ENCODE results near the gene MCL1.
"Not testable (repeated sequence)": the region's sequence is repeated elsewhere in the genome, so short reads cannot be mapped to it uniquely, and the experiment has no call there.

MCL1 gene

DNA sequence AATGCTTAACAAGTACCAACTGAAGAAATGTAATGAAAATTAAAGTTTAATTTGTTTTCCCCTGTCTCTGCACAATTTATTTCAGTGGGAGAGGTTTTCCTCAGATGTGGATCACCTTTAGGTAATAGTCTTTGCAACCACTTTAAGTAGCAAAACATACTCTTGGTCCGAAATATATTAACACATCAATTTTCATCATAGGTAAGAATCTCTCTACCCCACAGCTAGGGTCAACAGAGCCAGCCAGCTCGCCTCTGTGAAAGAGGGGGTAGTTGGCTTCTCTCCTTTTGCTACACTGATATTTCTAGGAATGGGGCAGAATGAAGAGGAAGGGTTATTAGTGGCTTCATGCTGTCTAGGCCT, 24.8 kb upstream of the MCL1 start:
- no peak overlapping the region for H2AFZ ChIP-seq (ENCODE audit: low read length)
- TF ChIP-seq, protein P1, sequence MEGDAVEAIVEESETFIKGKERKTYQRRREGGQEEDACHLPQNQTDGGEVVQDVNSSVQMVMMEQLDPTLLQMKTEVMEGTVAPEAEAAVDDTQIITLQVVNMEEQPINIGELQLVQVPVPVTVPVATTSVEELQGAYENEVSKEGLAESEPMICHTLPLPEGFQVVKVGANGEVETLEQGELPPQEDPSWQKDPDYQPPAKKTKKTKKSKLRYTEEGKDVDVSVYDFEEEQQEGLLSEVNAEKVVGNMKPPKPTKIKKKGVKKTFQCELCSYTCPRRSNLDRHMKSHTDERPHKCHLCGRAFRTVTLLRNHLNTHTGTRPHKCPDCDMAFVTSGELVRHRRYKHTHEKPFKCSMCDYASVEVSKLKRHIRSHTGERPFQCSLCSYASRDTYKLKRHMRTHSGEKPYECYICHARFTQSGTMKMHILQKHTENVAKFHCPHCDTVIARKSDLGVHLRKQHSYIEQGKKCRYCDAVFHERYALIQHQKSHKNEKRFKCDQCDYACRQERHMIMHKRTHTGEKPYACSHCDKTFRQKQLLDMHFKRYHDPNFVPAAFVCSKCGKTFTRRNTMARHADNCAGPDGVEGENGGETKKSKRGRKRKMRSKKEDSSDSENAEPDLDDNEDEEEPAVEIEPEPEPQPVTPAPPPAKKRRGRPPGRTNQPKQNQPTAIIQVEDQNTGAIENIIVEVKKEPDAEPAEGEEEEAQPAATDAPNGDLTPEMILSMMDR (IDR thresholded peaks at IDR 0.05; ENCODE audit: low read length): no peak
- no peak for TF ChIP-seq EZH2 (IDR thresholded peaks at IDR 0.05; ENCODE audit: borderline replicate concordance, low read length)
- H3K4me2 ChIP-seq (ENCODE audit: low read length): no peak overlapping the region
- H3K27ac ChIP-seq (ENCODE audit: low read depth, low read length, poor library complexity, severe bottlenecking): no peak overlapping the region
- no peaks in the 10 kb centered on the region for H3K4me1 ChIP-seq (ENCODE audit: insufficient read depth, low read length, severe bottlenecking)
- H3K79me2 ChIP-seq (ENCODE audit: insufficient read depth, low read length): no peaks in the 10 kb centered on the region
- H3K9me3 ChIP-seq (ENCODE audit: low read length): no peaks in the 10 kb centered on the region
- H4K20me1 ChIP-seq (ENCODE audit: insufficient read depth, low read length): no peaks in the 10 kb centered on the region
- H3K4me3 ChIP-seq (ENCODE audit: low read depth, low read length, poor library complexity, severe bottlenecking): no peak overlapping the region
- no peaks in the 10 kb centered on the region for H3K9me2 ChIP-seq (ENCODE audit: low read depth, low read length)
- H3F3A ChIP-seq (ENCODE audit: insufficient read depth, low read length): 0 out of 2 replicates have a peak, but pooled peaks cover 4% of the 10 kb centered on the region
- H3K9ac ChIP-seq (ENCODE audit: low read length): no peak overlapping the region
- no peaks in the 10 kb centered on the region for H3K36me3 ChIP-seq (ENCODE audit: insufficient read depth, low read length)
- no peaks in the 10 kb centered on the region for H3K27me3 ChIP-seq (ENCODE audit: insufficient read depth, low read length)

DNA sequence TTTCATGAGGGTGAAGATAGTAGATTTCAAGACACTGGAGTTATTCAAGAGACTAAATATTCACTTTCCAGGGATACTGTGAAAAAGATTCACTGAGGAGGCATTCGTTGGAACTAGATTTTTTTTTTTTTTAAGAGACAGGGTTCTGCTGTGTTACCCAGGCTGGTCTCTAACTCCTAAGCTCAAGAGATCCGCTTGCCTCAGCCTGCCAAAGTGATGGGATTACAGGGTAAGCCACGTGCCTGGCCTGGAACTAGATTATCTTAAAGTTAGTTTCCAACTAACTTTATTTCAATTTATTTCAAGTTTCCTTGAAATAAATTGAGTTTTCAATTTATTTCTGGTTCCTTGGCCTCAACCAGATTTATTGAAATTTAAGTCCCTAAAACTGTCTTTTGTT, 24.3 kb upstream of the MCL1 start:
- no peaks in the 10 kb centered on the region for H3K27me3 ChIP-seq (ENCODE audit: insufficient read depth, low read length)
- no peaks in the 10 kb centered on the region for H3K79me2 ChIP-seq (ENCODE audit: insufficient read depth, low read length)
- H3K9me3 ChIP-seq (ENCODE audit: low read length): no peaks in the 10 kb centered on the region
- H3K4me1 ChIP-seq (ENCODE audit: insufficient read depth, low read length, severe bottlenecking): no peaks in the 10 kb centered on the region
- H2AFZ ChIP-seq (ENCODE audit: low read length): no peak overlapping the region
- no peaks in the 10 kb centered on the region for H4K20me1 ChIP-seq (ENCODE audit: insufficient read depth, low read length)
- H3K4me2 ChIP-seq (ENCODE audit: low read length): no peak overlapping the region
- H3F3A ChIP-seq (ENCODE audit: insufficient read depth, low read length): 0 out of 2 replicates have a peak, but pooled peaks cover 4% of the 10 kb centered on the region
- H3K27ac ChIP-seq (ENCODE audit: low read depth, low read length, poor library complexity, severe bottlenecking): no peak overlapping the region
- H3K9me2 ChIP-seq (ENCODE audit: low read depth, low read length): no peaks in the 10 kb centered on the region
- H3K36me3 ChIP-seq (ENCODE audit: insufficient read depth, low read length): no peaks in the 10 kb centered on the region
- TF ChIP-seq, protein P1 (IDR thresholded peaks at IDR 0.05; ENCODE audit: low read length): no peak
- TF ChIP-seq EZH2 (IDR thresholded peaks at IDR 0.05; ENCODE audit: borderline replicate concordance, low read length): no peak
- H3K4me3 ChIP-seq (ENCODE audit: low read depth, low read length, poor library complexity, severe bottlenecking): no peak overlapping the region
- H3K9ac ChIP-seq (ENCODE audit: low read length): no peak overlapping the region

DNA sequence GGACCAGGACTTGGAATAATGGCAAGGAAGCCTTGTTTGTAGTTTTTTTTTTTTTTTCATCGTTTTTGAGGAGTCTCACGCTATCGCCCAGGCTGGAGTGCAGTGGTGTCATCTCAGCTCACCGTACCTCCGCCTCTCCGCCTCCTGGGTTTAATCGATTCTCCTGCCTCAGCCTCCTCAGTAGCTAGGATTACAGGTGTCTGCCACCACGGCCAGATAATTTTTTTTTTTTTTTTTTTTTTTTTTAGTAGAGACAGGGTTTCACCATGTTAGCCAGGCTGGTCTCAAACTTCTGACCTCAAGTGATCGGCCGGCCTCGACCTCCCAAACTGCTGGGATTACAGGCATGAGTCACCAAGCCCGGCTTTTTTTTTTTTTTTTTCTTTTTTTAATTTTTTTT, 23.0 kb upstream of the MCL1 start:
- H3K27ac ChIP-seq (ENCODE audit: low read depth, low read length, poor library complexity, severe bottlenecking); H3K9me2 ChIP-seq (ENCODE audit: low read depth, low read length); H3K4me3 ChIP-seq (ENCODE audit: low read depth, low read length, poor library complexity, severe bottlenecking); H3K36me3 ChIP-seq (ENCODE audit: insufficient read depth, low read length); H4K20me1 ChIP-seq (ENCODE audit: insufficient read depth, low read length); H3K79me2 ChIP-seq (ENCODE audit: insufficient read depth, low read length); H3K9ac ChIP-seq (ENCODE audit: low read length); H3K9me3 ChIP-seq (ENCODE audit: low read length); H3F3A ChIP-seq (ENCODE audit: insufficient read depth, low read length); H3K27me3 ChIP-seq (ENCODE audit: insufficient read depth, low read length); H3K4me1 ChIP-seq (ENCODE audit: insufficient read depth, low read length, severe bottlenecking); H2AFZ ChIP-seq (ENCODE audit: low read length); H3K4me2 ChIP-seq (ENCODE audit: low read length): not testable (repeated sequence)

DNA sequence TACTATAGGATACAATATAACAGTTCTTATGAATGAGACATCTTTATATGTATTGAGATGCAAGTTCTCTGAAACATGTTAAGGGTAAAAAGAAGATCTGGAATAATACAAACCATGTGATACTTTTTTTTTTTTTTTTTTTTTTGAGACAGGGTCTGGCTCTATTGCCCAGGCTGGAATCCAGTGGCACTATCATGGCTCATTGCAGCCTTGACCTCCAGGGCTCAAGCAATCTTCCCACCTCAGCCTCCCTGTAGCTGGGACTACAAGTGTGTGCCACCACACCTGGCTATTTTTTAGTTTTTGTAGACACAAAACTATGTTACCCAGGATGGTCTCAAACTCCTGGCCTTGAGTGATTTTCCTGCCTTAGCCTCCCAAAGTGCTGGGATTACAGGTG, 22.1 kb upstream of the MCL1 start:
- Histone ChIP-seq H3K4me1 (ENCODE audit: insufficient read depth, low read length, severe bottlenecking) (no peaks in the 10 kb centered on the region), H3K36me3 (ENCODE audit: insufficient read depth, low read length) (no peaks in the 10 kb centered on the region), H2AFZ (ENCODE audit: low read length) (no peak overlapping the region), H4K20me1 (ENCODE audit: insufficient read depth, low read length) (no peaks in the 10 kb centered on the region), H3K4me3 (ENCODE audit: low read depth, low read length, poor library complexity, severe bottlenecking) (no peak overlapping the region), H3K9ac (ENCODE audit: low read length) (no peak overlapping the region), H3K4me2 (ENCODE audit: low read length) (no peak overlapping the region), H3K9me2 (ENCODE audit: low read depth, low read length) (no peaks in the 10 kb centered on the region), H3F3A (ENCODE audit: insufficient read depth, low read length) (0 out of 2 replicates have a peak, but pooled peaks cover 4% of the 10 kb centered on the region), H3K79me2 (ENCODE audit: insufficient read depth, low read length) (no peaks in the 10 kb centered on the region), H3K27ac (ENCODE audit: low read depth, low read length, poor library complexity, severe bottlenecking) (no peak overlapping the region), H3K27me3 (ENCODE audit: insufficient read depth, low read length) (no peaks in the 10 kb centered on the region), H3K9me3 (ENCODE audit: low read length) (no peaks in the 10 kb centered on the region)
- TF ChIP-seq EZH2 (IDR thresholded peaks at IDR 0.05; ENCODE audit: borderline replicate concordance, low read length): no peak
- TF ChIP-seq, protein P1 (IDR thresholded peaks at IDR 0.05; ENCODE audit: low read length): no peak

DNA sequence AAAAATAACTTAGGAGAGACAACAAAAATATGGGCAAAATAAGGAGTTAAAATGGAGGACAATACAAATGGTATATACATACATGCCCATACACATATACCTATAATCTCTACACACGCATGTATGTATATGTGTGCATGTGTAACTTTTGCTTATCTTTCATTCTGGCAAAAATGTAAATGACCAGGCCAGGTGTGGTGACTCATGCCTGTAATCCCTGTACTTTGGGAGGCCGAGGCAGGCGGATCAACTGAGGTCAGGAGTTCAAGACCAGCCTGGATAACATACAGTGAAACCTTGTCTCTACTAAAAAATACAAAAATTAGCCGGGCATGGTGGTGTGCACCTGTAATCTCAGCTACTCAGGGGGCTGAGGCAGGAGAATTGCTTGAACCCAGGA, 18.9 kb upstream of the MCL1 start:
- not testable (repeated sequence) for H3K9me3 ChIP-seq (ENCODE audit: low read length); H3F3A ChIP-seq (ENCODE audit: insufficient read depth, low read length); H3K9me2 ChIP-seq (ENCODE audit: low read depth, low read length); H2AFZ ChIP-seq (ENCODE audit: low read length); H3K4me3 ChIP-seq (ENCODE audit: low read depth, low read length, poor library complexity, severe bottlenecking); H3K79me2 ChIP-seq (ENCODE audit: insufficient read depth, low read length); H3K27ac ChIP-seq (ENCODE audit: low read depth, low read length, poor library complexity, severe bottlenecking); H3K4me1 ChIP-seq (ENCODE audit: insufficient read depth, low read length, severe bottlenecking); H4K20me1 ChIP-seq (ENCODE audit: insufficient read depth, low read length); H3K27me3 ChIP-seq (ENCODE audit: insufficient read depth, low read length); H3K36me3 ChIP-seq (ENCODE audit: insufficient read depth, low read length); H3K4me2 ChIP-seq (ENCODE audit: low read length); H3K9ac ChIP-seq (ENCODE audit: low read length)
